8988T (cell line): ENCODE results near the gene MMRN2.
"Not testable (repeated sequence)": the region's sequence is repeated elsewhere in the genome, so short reads cannot be mapped to it uniquely, and the experiment has no call there.

Experiments
- DNase-seq: peaks from one replicate; pipeline ENCODE4 v3.0.0; 2011

Gene MMRN2

GRCh38 chr10:86938260-86938659 is 19.2 kb downstream of the MMRN2 start:
- no peak for DNase-seq

GRCh38 chr10:86937502-86938154 is 19.8 kb downstream of the MMRN2 start:
- DNase-seq = no peak

GRCh38 chr10:86936661-86937501 is 20.5 kb downstream of the MMRN2 start:
- no peak for DNase-seq

- not testable (repeated sequence) for DNase-seq
Measured at GRCh38 chr10:86934162-86934711, 23.2 kb downstream of the MMRN2 start.

GRCh38 chr10:86932674-86933073 is 24.7 kb downstream of the MMRN2 start:
- DNase-seq = no peak

- no peak for DNase-seq
Measured at GRCh38 chr10:86931872-86932271, 25.5 kb downstream of the MMRN2 start.

- no peak for DNase-seq
Measured at GRCh38 chr10:86929468-86930380, 27.7 kb downstream of the MMRN2 start.

GRCh38 chr10:86922553-86922961 is 34.9 kb downstream of the MMRN2 start:
- no peak for DNase-seq

- DNase-seq = no peak
Measured at GRCh38 chr10:86918022-86918471, 39.4 kb downstream of the MMRN2 start.

GRCh38 chr10:86914734-86915133 is 42.7 kb downstream of the MMRN2 start:
- no peak for DNase-seq

GRCh38 chr10:86905429-86905828 is 52.0 kb downstream of the MMRN2 start:
- no peak for DNase-seq

- DNase-seq = no peak
Measured at GRCh38 chr10:86904600-86904999, 52.8 kb downstream of the MMRN2 start.

GRCh38 chr10:86900955-86901354 is 56.5 kb downstream of the MMRN2 start:
- DNase-seq = no peak

- peak; percentile 37 for DNase-seq
Measured at GRCh38 chr10:86899670-86900276, 57.6 kb downstream of the MMRN2 start.

GRCh38 chr10:86899132-86899531 is 58.3 kb downstream of the MMRN2 start:
- no peak for DNase-seq

GRCh38 chr10:86898511-86898910 is 58.9 kb downstream of the MMRN2 start:
- DNase-seq = no peak

GRCh38 chr10:86889997-86890396 is 67.4 kb downstream of the MMRN2 start:
- DNase-seq = no peak

GRCh38 chr10:86888585-86889381 is 68.6 kb downstream of the MMRN2 start:
- no peak for DNase-seq
